ENCODE measurements around the gene NAV1. TPM values are rescaled to one million over a fixed set of nuclear protein-coding genes. Genes with fewer than 3 reads are reported as not detected.

Gene NAV1
- total and polyA plus RNA-seq, 9 of the 15 experiments (the other 6 are each of a cell fraction or from before 2014, with no cell fraction given): 0.91 to 16.8 (median 3.2) TPM

GRCh38 chr1:201499191-201499590 lies 39.7 kb upstream of the NAV1 start (continued):
- no peak for TF ChIP-seq HMBOX1 (IDR thresholded peaks at IDR 0.05)
- no peak for TF ChIP-seq ZNF695 (CRISPR knock-in tag; IDR thresholded peaks at IDR 0.05)
- TF ChIP-seq JUN (IDR thresholded peaks at IDR 0.05; ENCODE audit: borderline replicate concordance, low read depth, low read length): no peak
- no peak for TF ChIP-seq JUN (CRISPR knock-in tag; IDR thresholded peaks at IDR 0.05; ENCODE audit: borderline replicate concordance)
- TF ChIP-seq, protein P1, sequence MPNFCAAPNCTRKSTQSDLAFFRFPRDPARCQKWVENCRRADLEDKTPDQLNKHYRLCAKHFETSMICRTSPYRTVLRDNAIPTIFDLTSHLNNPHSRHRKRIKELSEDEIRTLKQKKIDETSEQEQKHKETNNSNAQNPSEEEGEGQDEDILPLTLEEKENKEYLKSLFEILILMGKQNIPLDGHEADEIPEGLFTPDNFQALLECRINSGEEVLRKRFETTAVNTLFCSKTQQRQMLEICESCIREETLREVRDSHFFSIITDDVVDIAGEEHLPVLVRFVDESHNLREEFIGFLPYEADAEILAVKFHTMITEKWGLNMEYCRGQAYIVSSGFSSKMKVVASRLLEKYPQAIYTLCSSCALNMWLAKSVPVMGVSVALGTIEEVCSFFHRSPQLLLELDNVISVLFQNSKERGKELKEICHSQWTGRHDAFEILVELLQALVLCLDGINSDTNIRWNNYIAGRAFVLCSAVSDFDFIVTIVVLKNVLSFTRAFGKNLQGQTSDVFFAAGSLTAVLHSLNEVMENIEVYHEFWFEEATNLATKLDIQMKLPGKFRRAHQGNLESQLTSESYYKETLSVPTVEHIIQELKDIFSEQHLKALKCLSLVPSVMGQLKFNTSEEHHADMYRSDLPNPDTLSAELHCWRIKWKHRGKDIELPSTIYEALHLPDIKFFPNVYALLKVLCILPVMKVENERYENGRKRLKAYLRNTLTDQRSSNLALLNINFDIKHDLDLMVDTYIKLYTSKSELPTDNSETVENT (CRISPR knock-in tag; IDR thresholded peaks at IDR 0.05): no peak
- no peak for TF ChIP-seq HDAC2 (IDR thresholded peaks at IDR 0.05)

Measured in K562 (cell line).